ENCODE data around the gene OPN5. TPM values are rescaled to one million over a fixed set of nuclear protein-coding genes. Genes with fewer than 3 reads are reported as not detected.

The OPN5 gene
- total RNA-seq, 2 experiments from 2014 or later = not detected

- peaks cover 19% of the 10 kb centered on the region for H3K27me3 Mint-ChIP-seq
- H3K4me1 Mint-ChIP-seq = no peaks in the 10 kb centered on the region
- no peaks in the 10 kb centered on the region for H3K36me3 Mint-ChIP-seq (ENCODE audit: low read depth)
- H3K4me3 Mint-ChIP-seq = no peak overlapping the region
- H3K9me3 Mint-ChIP-seq = no peaks in the 10 kb centered on the region
- POLR2A ChIA-PET = no interaction called here
- no peak overlapping the region for H3K27ac Mint-ChIP-seq
- no peak for DNase-seq
- CTCF ChIA-PET = no interaction called here
Observed at GRCh38 chr6:47801984-47802383, 20.2 kb downstream of the OPN5 start.

DNA sequence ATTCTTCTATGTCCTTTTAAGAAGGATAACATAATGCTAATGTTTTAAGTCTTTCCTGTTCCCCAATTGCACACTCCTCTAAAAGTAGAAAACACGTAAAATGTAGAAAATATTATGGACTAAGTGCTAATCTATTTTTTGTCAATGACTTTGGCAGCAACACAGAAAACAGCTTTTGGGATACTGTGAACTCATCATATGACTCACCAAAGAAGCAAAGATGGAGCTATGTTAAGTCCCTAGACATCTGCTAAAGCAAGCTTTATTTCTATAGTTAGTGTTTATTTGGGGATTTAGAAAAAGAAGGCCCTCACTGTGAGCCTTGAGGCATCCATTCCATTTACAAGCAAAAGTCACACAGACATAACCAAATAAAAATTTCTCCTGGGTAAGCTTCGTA, 23.0 kb downstream of the OPN5 start:
- H3K4me3 Mint-ChIP-seq = no peak overlapping the region
- H3K27me3 Mint-ChIP-seq = peaks cover 17% of the 10 kb centered on the region
- no peak overlapping the region for H3K27ac Mint-ChIP-seq
- no peaks in the 10 kb centered on the region for H3K4me1 Mint-ChIP-seq
- H3K9me3 Mint-ChIP-seq = no peaks in the 10 kb centered on the region
- no peak for DNase-seq
- ChIA-PET CTCF (interaction anchor here (1.0 kb wide), 1 partner anchor 14 kb away, joined by 3 read pairs; no protein-coding TSS in a partner anchor), POLR2A (no interaction called here)
- no peaks in the 10 kb centered on the region for H3K36me3 Mint-ChIP-seq (ENCODE audit: low read depth)

- H3K4me3 Mint-ChIP-seq = no peak overlapping the region
- H3K27ac Mint-ChIP-seq = no peak overlapping the region
- DNase-seq = no peak
- POLR2A ChIA-PET = no interaction called here
- H3K36me3 Mint-ChIP-seq (ENCODE audit: low read depth) = no peaks in the 10 kb centered on the region
- H3K9me3 Mint-ChIP-seq = no peaks in the 10 kb centered on the region
- H3K27me3 Mint-ChIP-seq = peaks cover 7% of the 10 kb centered on the region
- no peaks in the 10 kb centered on the region for H3K4me1 Mint-ChIP-seq
- CTCF ChIA-PET = no interaction called here
Observed at GRCh38 chr6:47809873-47810272, 28.0 kb downstream of the OPN5 start.

- H3K27ac Mint-ChIP-seq = no peak overlapping the region
- H3K36me3 Mint-ChIP-seq (ENCODE audit: low read depth) = no peaks in the 10 kb centered on the region
- CTCF ChIA-PET = interaction anchor here (0.9 kb wide), 1 partner anchor 129 kb away, joined by 3 read pairs; no protein-coding TSS in a partner anchor
- H3K4me3 Mint-ChIP-seq = no peak overlapping the region
- no peaks in the 10 kb centered on the region for H3K4me1 Mint-ChIP-seq
- H3K9me3 Mint-ChIP-seq = no peaks in the 10 kb centered on the region
- POLR2A ChIA-PET = no interaction called here
- DNase-seq = no peak
- H3K27me3 Mint-ChIP-seq = peaks cover 7% of the 10 kb centered on the region
Observed at GRCh38 chr6:47810885-47811284, 29.1 kb downstream of the OPN5 start.

DNA sequence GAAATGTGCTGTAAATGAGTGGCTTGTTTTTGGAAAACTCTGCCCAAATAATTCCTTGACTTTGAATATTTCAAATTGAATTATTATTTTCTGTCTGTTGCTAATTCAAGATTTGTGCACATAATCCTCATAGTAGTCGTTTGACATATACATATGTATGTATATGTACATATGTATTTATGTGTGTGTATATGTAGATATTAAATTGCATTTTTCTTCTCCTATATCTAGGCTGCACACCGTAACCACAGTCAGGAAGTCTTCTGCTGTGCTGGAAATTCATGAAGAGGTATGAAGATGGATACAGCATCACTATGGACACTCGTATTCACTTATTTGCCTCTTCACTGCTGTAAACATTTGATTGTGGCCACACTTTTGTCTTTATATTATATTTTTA, 29.6 kb downstream of the OPN5 start:
- POLR2A ChIA-PET = no interaction called here

DNA sequence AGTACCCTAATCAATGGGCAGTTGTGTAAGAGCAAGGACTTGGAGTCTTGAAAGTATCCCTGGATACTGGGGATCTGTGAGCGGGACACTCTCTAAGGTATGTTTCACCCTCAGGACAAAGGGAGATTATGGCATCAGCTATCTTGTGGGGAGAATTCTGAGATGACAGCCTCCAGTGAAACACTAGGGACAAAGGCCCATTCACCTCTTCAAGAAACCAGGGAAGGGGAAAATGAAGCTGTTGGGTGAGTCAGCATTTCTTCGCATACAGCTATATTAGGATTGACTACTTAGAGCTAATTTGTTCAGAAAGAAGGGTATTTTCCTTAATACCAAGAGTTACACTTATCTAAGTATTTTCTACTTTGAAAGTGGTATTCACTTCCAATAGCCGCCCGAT, 35.9 kb downstream of the OPN5 start:
- CTCF ChIA-PET = interaction anchor here (0.7 kb wide), 1 partner anchor 28 kb away, joined by 3 read pairs; no protein-coding TSS in a partner anchor
- H3K4me1 Mint-ChIP-seq = no peaks in the 10 kb centered on the region
- no peak overlapping the region for H3K4me3 Mint-ChIP-seq
- peaks cover 21% of the 10 kb centered on the region for H3K27me3 Mint-ChIP-seq
- H3K27ac Mint-ChIP-seq = no peak overlapping the region
- no peaks in the 10 kb centered on the region for H3K9me3 Mint-ChIP-seq
- POLR2A ChIA-PET = no interaction called here
- no peak for DNase-seq
- no peaks in the 10 kb centered on the region for H3K36me3 Mint-ChIP-seq (ENCODE audit: low read depth)

More for the DNA sequence above, 29.6 kb downstream of the OPN5 start:
- H3K27me3 Mint-ChIP-seq = peaks cover 9% of the 10 kb centered on the region
- H3K4me1 Mint-ChIP-seq = no peaks in the 10 kb centered on the region
- H3K9me3 Mint-ChIP-seq = no peaks in the 10 kb centered on the region
- no peak overlapping the region for H3K4me3 Mint-ChIP-seq
- CTCF ChIA-PET = no interaction called here
- H3K36me3 Mint-ChIP-seq (ENCODE audit: low read depth) = no peaks in the 10 kb centered on the region
- H3K27ac Mint-ChIP-seq = no peak overlapping the region
- no peak for DNase-seq

DNA sequence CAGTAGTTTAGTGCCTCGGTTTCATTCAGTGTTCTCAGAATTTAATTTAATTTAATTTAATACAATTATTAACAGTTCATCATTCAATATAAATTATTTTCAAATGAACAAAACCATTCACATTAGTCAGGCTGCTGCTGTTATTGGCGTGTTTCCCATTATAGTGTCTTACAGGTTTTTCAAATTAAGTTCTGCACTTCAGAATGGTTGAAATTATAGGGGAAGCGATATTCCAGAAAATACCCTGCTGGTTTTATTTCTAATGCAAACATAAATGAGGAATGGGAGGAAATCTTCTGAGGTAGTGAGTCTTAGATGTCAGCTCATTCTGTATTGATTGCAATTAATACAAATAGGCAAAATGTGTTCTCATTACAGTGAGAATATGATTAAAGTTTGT, 37.6 kb downstream of the OPN5 start:
- Mint-ChIP-seq H3K4me3 (no peak overlapping the region), H3K27ac (no peak overlapping the region), H3K4me1 (no peaks in the 10 kb centered on the region), H3K36me3 (ENCODE audit: low read depth) (no peaks in the 10 kb centered on the region), H3K9me3 (no peaks in the 10 kb centered on the region), H3K27me3 (peaks cover 16% of the 10 kb centered on the region)
- POLR2A ChIA-PET = no interaction called here
- CTCF ChIA-PET = no interaction called here
- DNase-seq = no peak

DNA sequence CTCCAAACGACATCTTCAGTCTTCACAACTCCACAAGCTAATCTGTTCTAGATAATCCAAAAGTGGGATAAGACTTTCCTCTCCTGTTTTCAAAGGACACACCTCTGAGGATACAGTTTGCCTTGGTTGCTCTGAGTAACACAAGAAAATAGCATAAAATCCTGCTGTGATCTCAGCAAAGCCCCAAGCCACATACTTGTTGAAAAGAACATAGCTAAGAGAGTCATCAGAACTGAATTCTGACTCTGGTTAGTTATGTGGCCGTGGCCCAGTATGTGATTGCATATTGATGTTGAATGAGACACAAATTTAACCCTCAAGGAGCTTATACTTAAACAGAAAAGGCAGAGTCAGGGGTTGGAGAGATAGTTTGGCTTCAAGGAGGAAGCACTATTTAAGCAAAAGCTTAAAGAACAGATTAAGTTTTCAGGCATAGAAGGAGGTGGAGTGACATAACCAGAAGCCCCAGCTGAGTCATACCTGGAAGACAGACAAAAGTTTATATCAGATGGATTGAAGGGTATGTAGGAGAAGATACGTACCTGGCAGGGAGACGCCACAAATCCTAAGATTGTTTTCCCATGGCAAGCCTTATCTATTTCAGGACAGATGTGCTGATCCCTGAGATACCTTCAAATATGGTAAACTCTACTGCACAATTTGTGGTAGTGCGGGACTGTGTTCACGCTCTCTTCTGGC, 41.2 kb downstream of the OPN5 start:
- CTCF ChIA-PET = no interaction called here
- no peaks in the 10 kb centered on the region for H3K9me3 Mint-ChIP-seq
- no peaks in the 10 kb centered on the region for H3K4me1 Mint-ChIP-seq
- peaks cover 13% of the 10 kb centered on the region for H3K27me3 Mint-ChIP-seq
- H3K27ac Mint-ChIP-seq = no peak overlapping the region
- POLR2A ChIA-PET = no interaction called here
- no peaks in the 10 kb centered on the region for H3K36me3 Mint-ChIP-seq (ENCODE audit: low read depth)
- no peak for DNase-seq
- H3K4me3 Mint-ChIP-seq = no peak overlapping the region

DNA sequence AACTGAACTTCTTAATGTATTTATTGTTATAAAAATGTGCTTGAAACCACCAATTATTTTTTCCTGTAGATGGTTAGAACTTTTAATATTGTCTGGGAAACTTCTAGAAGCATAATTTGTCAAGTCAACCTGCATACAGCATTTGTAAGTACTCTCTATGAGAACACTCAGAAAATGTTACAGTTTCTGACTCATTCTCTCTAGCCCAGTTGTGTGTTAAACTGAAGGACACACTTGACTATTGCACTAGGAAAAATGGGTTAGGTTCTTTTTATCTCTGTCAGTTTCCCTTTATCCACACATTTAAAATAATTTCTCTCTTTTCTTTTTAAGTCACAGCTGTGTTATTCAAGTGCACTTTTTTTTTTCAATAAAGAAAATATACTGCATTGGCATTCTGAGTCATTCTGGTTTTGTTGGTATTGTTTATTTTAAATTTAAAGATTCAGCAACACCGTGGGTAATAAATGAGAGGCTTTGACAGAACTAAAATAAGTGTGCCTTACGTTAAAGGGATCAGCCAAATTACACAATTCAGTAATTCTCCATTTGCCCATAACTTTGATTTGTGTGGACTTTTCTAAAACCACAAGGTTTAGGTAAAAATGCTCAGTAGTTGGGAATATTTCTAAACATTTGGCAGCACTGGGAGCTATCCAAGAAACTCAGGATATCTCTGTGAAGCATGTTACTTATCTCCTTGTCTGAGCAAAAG, 50.7 kb downstream of the OPN5 start:
- H3K27ac Mint-ChIP-seq = no peak overlapping the region
- CTCF ChIA-PET = no interaction called here
- no peaks in the 10 kb centered on the region for H3K36me3 Mint-ChIP-seq (ENCODE audit: low read depth)
- POLR2A ChIA-PET = no interaction called here
- H3K27me3 Mint-ChIP-seq = peaks cover 7% of the 10 kb centered on the region
- H3K4me3 Mint-ChIP-seq = no peak overlapping the region
- no peaks in the 10 kb centered on the region for H3K9me3 Mint-ChIP-seq
- no peak for DNase-seq
- H3K4me1 Mint-ChIP-seq = no peaks in the 10 kb centered on the region

GRCh38 chr6:47834196-47834595, 52.4 kb downstream of the OPN5 start:
- Mint-ChIP-seq H3K36me3 (ENCODE audit: low read depth) (no peaks in the 10 kb centered on the region), H3K4me1 (no peaks in the 10 kb centered on the region), H3K9me3 (no peaks in the 10 kb centered on the region), H3K27me3 (peaks cover 6% of the 10 kb centered on the region), H3K4me3 (no peak overlapping the region), H3K27ac (no peak overlapping the region)
- DNase-seq = no peak
- POLR2A ChIA-PET = no interaction called here
- CTCF ChIA-PET = no interaction called here

DNA sequence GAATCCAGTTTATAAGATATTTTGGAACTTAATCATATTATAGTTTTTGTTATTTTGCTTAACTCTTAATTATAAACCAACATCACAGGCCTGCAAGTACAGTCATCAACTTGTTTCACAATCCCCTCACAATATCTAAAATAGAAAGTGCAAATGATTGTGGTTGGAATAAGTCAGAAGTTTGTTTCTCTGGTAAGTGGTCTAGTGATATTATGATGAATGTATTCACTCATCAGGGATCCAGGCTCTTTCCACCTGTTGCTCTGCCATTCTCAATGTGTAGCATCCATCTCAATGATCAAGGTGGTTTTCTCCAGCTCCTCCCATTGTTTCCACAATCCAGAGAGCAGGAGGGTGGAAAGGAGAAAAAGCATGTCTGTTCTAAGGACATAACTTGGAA, 54.2 kb downstream of the OPN5 start:
- Mint-ChIP-seq H3K9me3 (no peaks in the 10 kb centered on the region), H3K36me3 (ENCODE audit: low read depth) (no peaks in the 10 kb centered on the region), H3K4me1 (no peaks in the 10 kb centered on the region), H3K4me3 (no peak overlapping the region), H3K27ac (no peak overlapping the region), H3K27me3 (peaks cover 6% of the 10 kb centered on the region)
- DNase-seq = no peak
- ChIA-PET POLR2A (no interaction called here), CTCF (no interaction called here)

GRCh38 chr6:47836639-47837038, 54.8 kb downstream of the OPN5 start:
- H3K4me3 Mint-ChIP-seq = no peak overlapping the region
- H3K4me1 Mint-ChIP-seq = no peaks in the 10 kb centered on the region
- no peaks in the 10 kb centered on the region for H3K9me3 Mint-ChIP-seq
- H3K27ac Mint-ChIP-seq = no peak overlapping the region
- H3K36me3 Mint-ChIP-seq (ENCODE audit: low read depth) = no peaks in the 10 kb centered on the region
- H3K27me3 Mint-ChIP-seq = peaks cover 6% of the 10 kb centered on the region
- CTCF ChIA-PET = no interaction called here
- no peak for DNase-seq
- POLR2A ChIA-PET = no interaction called here

DNA sequence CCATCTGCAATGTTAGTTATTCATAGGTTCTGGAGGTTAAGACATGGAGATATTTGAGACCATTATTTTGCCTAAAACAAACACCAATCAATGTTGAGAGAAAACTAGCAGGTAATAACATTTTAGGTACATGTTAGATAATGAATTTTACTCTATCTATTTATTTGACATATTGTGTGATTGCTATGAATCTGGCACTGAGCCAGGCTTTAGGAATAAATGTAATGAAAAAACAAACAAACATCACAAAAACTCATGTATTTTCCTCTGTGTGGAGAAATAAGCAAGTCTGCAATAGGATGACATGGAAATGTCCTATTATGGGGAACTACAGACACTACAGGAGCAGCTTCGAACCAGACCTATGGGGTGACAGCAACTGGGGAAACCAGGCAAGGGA, 57.8 kb downstream of the OPN5 start:
- peaks cover 4% of the 10 kb centered on the region for H3K27me3 Mint-ChIP-seq
- H3K36me3 Mint-ChIP-seq (ENCODE audit: low read depth) = no peaks in the 10 kb centered on the region
- H3K9me3 Mint-ChIP-seq = no peaks in the 10 kb centered on the region
- DNase-seq = no peak
- no peak overlapping the region for H3K27ac Mint-ChIP-seq
- no peak overlapping the region for H3K4me3 Mint-ChIP-seq
- ChIA-PET CTCF (no interaction called here), POLR2A (no interaction called here)
- no peaks in the 10 kb centered on the region for H3K4me1 Mint-ChIP-seq

DNA sequence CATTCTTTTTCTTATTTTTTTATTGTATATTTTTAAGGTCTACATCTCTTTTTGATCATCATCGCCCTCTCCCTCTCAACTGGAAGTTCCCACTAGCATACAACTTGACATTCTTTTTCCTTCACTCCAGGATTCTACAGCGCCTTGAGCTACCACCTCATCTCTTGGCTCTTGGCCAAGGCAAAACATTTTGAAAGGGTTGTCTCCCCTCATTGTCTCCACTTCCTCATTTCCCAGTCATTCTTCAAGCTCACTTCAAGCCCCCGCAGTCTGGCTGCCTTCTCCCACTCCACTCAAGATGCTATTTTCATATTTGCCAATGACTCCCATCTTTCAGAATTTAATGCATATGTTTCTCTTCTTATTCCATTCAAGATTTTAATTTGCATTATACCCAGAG, 63.0 kb downstream of the OPN5 start:
- Mint-ChIP-seq H3K27me3 (peaks cover 2% of the 10 kb centered on the region), H3K27ac (no peak overlapping the region), H3K36me3 (ENCODE audit: low read depth) (no peaks in the 10 kb centered on the region), H3K4me1 (no peaks in the 10 kb centered on the region), H3K4me3 (no peak overlapping the region), H3K9me3 (no peaks in the 10 kb centered on the region)
- ChIA-PET CTCF (no interaction called here), POLR2A (no interaction called here)
- no peak for DNase-seq

All from activated CD4-positive, alpha-beta T cell treated with anti-CD3 and anti-CD28 coated beads, Interleukin-2, amount 10 ng/mL, durations not matched to agents 7 days and 5 days (primary cell).